ENCODE data around the gene ECPAS.
"Not testable (repeated sequence)": the region's sequence is repeated elsewhere in the genome, so short reads cannot be mapped to it uniquely, and the experiment has no call there.

ECPAS gene

DNA sequence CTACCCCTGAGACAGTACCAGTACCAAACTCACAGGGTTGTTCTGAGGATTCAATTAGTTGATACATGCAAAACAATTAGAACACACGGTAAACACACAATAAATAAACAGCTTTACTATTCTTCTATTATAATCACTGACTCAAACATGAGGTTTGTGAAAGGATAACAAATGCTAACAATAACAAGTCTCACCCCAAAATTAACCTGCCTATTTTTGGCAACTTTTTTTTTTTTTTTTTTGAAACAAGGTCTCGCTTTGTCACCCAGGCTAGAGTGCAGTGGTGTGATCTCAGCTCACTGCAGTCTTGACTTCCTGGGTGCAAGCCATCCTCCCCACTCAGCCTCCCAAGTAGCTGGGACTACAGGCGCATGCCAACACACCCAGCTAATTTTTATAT lies 6.5 kb downstream of the ECPAS start:
- DNase-seq (ENCODE audit: low read depth in 2 of 2) = no peak

DNA sequence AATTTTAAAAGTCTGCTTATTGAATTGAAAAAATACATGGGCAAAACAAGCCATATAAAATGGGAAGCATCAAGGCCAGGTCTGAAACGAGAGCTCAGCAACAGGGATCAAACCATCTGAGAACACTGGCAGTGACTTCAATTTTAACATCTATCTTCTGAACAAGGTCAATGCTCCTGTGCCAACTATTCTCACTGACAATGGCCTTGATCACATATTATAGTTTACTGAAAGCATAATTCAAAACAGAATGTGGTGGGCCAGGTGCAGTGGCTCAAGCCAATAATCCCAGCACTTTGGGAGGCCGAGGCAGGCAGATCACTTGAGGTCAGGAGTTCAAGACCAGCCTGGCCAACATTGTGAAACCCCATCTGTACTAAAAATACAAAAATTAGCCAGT lies 9.0 kb downstream of the ECPAS start:
- DNase-seq (ENCODE audit: low read depth in 2 of 2) = no peak

DNA sequence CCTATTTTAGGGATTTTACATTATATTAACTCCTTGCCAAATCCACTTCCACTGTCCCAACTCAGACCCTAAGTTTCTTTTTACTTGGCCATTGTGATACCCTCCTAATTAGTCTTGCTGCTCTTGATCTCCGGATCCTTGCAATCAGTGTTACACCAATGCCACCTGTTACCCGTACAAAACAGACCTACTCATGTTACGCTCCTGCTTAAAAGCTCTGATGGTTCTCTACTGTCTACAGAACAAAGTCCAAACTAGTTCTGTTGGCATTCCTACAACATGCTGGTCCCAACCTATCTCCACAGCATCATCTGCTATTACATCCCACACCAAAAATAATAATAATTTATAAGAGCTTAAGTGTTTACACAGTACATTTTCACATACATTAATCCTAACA lies 9.8 kb downstream of the ECPAS start:
- DNase-seq (ENCODE audit: low read depth in 2 of 2) = no peak

DNA sequence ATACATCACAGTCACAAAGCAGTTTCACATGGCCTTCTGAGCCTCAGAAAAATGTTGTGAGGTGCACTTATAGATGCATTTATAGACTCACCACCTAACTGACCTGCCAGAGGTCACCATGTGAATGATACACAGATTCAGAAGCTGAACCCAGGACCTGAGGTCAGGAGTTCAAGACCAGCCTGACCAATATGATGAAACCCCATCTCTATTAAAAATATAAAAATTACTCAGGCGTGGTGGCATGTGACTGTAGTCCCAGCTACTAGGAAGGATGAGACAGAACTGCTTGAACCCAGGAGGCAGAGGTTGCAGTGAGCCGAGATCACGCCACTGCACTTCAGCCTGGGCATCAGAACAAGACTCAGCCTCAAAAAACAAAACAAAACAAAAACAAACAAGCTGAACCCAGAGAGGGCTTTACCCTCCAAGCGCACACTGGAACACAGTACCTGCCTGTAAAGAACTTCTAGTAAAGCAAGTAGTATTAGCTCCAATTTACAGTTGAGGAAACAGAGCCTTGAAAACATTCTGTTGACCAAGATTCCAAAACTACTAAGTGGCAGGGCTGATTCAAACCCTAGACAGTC lies 16.3 kb downstream of the ECPAS start:
- no peak for DNase-seq (ENCODE audit: low read depth in 2 of 2)

DNA sequence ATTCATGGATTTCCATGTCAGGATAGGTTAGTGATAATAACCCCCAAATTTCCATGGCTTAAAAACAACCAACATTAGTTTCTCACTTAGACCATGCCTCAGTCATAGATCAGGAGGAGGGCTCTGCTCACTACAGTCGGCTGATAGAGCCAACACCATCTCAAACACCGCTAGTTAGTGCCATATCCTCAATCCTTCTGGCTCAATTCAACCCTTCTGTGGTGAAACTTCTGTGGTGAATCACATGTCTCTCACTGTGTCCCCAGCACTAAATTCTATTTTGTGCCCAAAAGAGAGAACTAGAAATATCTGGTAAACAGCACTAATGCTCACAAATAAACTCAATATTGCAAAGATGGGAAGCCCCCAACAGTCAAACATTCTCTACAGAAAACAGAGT lies 21.1 kb downstream of the ECPAS start:
- no peak for DNase-seq (ENCODE audit: low read depth in 2 of 2)

DNA sequence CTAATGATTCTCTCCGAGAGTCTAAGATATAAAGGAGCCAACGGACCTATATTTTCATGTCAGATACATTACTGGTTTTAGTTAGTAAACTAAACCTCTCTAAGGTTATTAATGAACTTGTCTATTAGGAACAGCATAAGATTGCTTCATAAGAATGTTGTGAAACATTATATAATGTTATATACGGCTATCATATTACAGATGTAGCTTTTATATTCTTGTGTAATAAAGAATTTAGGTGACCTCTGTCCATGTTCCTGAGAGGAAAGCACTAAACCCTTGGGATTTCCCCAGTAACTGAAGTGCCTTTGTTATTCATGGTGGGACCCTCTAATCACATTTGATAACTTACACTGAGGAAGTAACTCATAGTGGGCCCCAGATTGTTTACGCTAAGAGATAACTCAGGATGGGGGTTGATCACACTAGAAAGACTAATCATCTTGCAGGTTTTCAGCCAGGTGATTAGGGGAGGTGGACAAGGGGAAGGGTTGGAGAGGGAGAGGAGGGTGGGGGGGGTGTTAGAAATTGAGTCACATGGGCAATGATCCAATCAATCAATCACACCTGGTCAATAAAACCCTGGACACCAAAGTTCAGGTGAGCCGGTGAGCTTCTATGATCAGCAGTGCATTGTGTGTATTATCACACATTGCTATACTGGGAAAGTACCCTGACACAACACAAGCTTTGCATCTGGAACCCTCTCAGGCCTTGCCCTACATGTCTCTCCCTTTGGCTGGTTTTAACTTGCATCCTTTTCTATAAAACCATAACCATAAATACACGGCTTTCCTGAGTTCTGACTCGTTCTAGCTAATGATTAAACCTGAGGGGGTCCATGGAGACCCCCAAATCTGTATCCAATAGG lies 25.8 kb downstream of the ECPAS start:
- DNase-seq (ENCODE audit: low read depth in 2 of 2) = no peak

DNA sequence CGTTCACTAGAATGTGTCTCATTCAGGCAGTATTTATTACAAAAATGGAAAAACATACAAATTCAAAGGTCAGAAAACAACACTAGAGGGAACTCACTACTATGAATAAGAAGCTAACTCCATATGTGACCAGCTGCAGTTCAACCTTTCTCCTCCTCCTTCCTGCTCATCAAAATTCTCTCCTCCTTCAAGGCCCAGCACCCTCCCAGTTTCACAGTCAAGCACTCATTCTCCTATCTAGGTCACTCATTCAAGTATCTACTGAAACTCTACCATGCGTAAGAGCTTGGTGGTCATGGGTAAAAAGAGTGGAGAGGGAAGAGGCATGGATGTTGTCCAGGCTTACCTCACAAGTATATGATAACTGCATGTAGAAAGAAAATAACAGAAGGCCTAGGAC lies 27.7 kb downstream of the ECPAS start:
- DNase-seq (ENCODE audit: low read depth in 2 of 2) = no peak

DNA sequence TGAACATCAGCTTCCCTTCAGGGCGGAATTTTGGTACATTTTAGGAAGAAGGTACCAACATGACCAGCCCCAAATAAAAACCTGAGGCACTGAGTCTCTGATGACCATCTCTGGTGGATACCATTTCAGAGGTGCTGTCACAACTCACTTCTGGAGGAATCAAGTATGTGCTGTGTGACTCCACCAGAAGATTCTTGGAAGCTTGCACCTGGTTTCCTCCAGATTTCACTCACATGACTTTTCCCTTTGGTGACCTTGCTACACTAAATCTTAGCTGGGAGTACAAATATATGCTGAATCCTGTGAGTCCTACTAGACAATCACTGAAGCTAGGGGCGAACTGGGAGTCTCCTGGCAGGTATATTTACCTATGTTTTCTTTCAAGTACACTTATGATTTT lies 28.5 kb downstream of the ECPAS start:
- no peak for DNase-seq (ENCODE audit: low read depth in 2 of 2)

DNA sequence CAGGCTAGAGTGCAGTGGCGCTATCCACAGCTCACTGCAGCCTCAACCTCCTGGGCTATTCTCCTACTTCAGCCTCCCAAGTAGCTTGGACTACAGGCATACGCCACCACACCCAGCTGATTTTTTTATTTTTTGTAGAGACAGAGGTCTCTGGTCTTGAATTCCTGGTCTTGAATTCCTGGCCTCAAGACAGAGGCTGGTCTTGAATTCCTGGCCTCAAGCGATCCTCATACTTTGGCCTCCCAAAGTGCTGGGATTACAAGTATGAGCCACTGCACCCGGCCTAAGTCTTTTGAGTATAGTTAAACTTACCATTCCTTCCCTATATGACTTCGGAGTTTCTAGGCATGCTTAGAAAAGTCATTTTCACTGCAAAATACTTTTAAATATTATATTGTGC lies 29.4 kb downstream of the ECPAS start:
- DNase-seq (ENCODE audit: low read depth in 2 of 2) = no peak

DNA sequence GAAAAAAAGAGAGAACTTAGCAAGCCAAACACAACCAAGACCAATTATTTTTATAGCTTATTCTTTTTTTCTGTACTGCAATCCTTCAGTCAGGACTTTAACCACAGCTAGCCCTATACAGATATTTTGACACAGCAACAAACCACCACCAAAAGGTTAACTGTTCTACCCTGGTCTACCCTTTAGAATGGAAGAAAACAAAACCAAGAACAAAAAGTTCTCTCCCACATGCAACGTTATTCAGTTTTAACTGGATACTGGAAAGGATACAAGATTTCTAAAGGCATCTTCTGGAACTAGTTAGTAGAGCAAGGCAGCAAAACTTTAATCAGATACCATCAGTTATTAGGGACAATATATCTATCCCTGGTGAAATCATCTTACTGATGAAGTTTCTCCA lies 32.6 kb downstream of the ECPAS start:
- DNase-seq (ENCODE audit: low read depth in 2 of 2) = no peak

DNA sequence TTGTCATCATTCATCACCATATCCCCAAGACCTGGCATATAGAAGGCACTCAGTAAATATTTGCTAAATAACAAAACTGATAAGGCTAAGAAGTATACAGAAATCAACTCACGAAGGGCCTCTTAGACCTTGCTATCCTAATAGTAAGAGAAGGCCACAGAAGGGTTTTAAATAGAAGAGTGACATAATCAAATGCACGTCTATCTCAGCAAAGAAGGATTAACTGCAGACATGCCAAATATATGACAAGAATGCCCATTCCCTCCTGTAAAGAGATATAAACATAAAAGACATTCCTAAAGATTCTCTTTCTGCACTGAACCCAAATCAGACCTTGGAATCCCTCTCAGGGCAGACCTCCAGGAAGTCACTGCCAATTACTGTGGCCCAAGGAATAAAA lies 34.1 kb downstream of the ECPAS start:
- no peak for DNase-seq (ENCODE audit: low read depth in 2 of 2)

DNA sequence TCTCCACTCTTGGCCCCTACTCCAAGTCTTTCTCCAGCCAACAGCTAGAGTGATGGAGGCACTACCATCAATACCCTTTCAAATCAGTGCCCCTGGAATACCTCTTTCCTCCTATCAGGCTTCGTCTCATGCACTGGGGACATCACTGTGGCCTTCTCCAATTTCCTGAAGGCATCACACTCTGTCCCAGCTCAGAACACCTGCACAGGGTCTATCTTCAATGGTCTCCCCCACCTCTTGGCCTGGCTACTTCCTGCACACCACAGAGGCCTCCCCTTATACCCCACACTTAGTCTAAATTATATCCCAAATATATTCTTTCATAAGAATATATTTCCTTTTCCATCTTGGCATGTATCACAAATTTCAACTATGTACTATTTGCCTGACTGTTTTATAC lies 34.5 kb downstream of the ECPAS start:
- no peak for DNase-seq (ENCODE audit: low read depth in 2 of 2)

DNA sequence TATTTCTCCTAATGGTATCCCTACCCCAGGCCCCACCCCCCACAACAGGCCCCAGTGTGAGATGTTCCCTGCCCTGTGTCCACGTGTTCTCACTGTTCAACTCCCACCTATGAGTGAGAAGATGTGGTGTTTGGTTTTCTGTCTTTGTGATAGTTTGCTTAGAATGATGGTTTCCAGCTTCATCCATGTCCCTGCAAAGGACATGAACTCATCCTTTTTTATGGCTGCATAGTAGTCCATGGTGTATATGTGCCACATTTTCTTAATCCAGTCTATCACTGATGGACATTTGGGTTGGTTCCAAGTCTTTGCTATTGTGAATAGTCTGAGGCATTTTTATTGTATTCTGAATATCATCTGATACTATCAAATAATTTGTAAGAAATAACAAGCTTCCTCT lies 38.4 kb downstream of the ECPAS start:
- DNase-seq (ENCODE audit: low read depth in 2 of 2) = not testable (repeated sequence)

DNA sequence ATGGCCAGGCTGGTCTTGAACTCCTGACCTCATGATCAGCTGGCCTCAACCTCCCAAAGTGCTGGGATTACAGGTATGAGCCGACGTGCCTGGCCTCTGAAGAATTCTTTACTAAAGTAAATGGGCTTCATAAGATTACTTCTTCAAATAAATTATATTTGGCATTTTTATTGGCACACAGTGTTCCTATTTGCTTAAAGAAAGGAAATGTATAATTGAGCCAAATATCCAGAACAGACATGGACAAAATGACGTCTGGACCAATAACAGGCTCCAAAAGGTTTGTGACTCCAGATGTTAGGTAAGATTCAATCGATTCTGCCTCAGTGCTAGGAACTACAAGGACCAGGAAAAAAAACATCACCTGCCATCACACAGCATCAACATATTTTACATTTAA lies 40.7 kb downstream of the ECPAS start:
- no peak for DNase-seq (ENCODE audit: low read depth in 2 of 2)

DNA sequence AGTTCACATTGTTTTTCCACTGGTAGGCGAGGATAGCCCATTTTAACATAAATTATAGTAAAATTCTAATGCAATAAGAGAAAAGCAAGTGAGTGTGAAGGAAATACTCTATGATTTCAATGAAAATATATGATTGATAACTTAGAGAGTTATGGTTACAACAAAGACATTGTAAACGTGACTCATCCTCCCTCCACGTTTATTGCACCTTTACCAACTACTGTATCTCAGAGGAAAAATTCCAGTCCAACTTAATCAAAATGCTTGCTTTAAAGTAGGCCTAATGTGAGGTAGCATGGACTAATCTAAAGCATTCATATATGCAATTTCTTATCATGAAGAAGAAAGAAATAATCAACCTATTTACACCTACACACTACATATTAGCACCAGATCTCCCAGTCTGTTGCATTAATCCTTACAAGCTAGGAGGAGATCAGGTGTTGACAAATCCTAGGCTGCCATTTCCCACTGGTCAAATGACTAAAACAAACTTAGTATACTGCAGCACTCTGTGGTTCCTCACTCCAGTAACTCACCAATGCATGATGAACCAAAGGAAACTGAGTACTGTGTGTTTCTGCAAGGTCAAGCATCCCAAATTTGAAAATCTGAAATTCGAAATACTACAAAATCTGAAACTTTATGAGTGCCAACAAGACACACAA lies 41.7 kb downstream of the ECPAS start:
- DNase-seq (ENCODE audit: low read depth in 2 of 2) = no peak

DNA sequence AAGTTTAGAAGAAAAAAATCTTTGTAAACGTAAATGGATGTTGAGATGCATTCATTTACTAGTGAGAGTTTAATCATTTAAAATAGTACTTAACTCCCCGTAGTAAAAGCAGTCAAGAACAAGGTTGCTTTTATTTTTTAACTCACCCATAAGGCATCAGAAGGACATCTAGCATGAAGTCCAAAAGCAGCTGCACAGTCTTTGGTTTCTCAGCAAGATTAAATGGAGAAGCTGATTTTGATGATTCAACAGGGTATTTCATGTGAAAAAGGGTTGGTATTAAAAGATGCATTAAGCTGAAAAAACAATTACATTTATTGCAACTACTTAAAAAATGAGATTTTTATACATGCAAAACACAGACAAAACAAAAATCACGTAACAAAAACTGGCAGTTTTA lies 44.0 kb downstream of the ECPAS start:
- DNase-seq (ENCODE audit: low read depth in 2 of 2) = no peak

DNA sequence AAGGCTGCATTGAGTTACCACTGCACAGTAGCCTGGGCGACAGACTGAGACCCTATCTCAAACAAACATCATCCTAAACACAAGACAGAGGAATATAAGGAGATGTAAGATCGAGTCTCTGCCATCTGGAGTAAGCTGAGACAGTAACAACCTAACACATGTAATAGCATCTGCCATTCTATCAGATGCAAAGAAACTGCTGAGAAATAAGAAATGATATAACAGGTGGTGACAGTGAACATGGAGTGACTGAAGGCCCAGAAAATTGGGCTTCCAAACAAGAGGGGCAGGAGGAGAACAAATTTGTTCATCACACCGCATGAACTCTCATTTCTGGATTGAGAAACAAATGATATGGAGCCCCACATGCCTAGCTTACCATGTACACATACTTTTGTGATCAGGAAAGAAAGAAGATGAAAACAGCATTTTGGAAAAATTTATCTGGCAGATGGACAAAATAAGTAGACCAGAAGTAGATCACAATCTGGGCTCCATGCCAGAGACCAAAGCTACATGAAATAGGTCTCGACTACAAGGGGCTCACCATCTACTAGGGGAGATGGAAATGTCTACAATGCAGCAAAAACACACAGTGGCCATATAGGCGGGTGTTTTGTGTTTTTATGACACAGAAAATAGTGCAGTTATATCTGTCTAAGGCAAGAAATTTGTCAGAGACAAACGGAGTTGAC lies 45.5 kb downstream of the ECPAS start:
- no peak for DNase-seq (ENCODE audit: low read depth in 2 of 2)

DNA sequence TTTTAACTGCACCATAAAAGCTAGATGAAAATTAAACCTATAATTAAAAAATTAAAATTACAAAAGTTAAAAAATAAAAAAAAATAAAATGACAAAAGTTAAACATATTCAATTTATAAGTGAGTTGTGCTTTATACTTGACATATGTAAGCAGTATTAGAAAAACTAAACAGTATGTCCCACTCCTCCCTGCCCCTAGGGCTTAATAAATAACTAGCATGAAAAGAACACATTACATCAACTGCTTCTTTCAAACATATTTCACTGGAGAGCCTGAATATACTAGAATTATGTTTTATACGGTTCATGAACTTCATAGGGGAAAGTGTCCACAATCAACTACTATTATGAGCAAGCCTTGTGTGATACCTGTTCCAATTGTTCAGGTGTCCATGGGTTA lies 47.6 kb downstream of the ECPAS start:
- DNase-seq (ENCODE audit: low read depth in 2 of 2) = no peak

DNA sequence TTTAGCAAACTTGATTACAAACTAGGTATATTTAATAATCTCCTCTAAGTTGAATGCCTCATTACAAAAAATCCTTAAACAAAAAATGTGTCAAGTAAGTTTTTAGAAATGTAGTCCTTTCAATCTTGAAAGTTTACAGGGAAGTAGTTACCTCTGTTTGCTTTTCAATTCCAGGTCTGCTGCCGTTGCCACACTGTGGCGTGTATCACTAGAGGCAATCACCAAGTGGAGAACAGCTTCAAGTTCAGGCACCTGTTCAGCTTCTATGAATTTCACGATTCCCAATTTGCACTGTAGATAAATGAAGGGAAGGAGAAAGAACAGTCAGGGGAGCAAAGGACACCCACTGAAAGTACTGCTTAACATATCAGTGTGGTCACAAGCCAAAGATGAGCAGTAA lies 51.1 kb downstream of the ECPAS start:
- DNase-seq (ENCODE audit: low read depth in 2 of 2) = no peak

DNA sequence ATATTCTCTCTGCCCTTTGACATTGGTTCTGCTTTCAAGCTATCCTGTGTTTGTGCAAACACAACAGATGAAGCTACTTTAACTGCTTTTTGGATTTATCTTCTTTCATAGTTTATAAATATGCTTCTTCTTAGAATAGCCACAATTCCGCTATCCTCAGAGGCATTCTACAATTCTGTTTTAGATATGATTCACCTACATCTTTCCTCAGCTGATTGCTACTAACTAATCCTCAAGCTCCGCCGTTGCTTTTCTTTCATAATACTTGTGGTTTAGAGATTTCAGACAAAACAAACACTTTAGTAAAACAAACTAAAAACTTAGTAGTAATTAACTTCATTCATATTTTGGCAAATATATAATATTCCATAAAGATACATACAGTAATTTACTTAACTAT lies 52.5 kb downstream of the ECPAS start:
- DNase-seq (ENCODE audit: low read depth in 2 of 2) = no peak

DNA sequence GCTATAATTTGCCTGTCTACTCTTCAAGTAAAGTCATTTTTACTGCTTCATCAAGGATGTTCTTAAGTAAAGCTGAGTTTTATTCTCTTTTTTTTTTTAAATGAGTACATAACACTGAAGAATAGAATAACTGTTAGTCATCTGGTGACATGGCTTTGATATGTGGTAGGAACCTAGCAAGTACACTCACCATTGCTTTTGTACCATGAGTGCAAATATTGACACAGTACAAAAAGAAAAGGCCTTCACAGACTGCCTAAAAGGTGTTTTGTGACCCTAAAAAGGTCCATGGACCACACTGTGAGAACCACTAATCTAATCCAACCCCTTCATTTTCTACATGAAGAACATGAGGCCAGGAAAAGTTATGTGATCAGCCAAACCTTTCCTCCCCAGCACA lies 55.0 kb downstream of the ECPAS start:
- no peak for DNase-seq (ENCODE audit: low read depth in 2 of 2)

DNA sequence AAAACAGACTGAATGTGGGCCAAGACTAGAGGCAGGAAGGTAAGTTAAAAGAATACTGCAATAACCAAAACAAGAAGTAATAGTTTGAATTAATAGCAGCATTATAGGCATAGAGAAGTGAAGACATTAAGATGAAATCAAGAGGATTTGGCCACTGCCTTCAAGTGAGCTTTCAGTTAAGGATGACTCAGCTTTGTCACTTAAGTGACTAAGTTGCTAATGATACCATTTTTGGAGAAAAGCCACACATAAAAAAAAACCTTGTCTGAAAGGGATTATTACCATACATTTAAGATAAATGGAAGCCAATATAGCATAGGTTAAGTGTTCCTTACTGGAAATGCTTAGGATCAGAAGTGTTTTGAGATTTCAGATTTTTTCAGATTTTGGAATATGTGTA lies 57.0 kb downstream of the ECPAS start:
- no peak for DNase-seq (ENCODE audit: low read depth in 2 of 2)

DNA sequence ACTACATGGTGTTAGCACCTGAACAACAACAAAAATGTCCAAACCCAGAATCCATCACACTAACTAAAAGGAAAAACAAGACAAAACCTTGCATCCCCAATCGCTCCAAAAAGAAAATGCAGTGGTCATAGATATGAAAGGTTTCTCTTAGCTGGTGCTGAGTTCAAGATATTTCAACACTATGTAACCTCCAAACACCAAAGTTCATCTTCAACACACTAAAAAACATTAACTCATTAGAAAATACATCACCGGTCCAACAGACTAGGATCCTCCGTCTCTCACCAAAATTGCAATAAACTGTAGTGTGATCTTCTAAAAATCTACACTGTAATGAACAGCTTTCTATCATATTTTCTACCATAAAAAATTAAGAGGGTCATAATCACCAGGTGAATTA lies 60.8 kb downstream of the ECPAS start:
- DNase-seq (ENCODE audit: low read depth in 2 of 2) = no peak
